MM.1S (cell line): ENCODE results near the gene TGM3.

ENCODE experiments used
- DNase-seq: peaks from one replicate; pipeline ENCODE4 v3.0.0-alpha.2; 2015
- H2AFZ ChIP-seq: fragments of 300-600 bp; sonication (generic); 2 replicates; pipeline ENCODE4 v1.6.0; 2016; ENCODE audit warnings: antibody characterized with exemption, low read length
- H3F3A ChIP-seq: fragments of 300-600 bp; sonication (generic); 2 replicates; pipeline ENCODE4 v1.6.1; 2016; ENCODE audit warnings: mild to moderate bottlenecking, antibody characterized with exemption, low read length, moderate library complexity, mixed read lengths; ENCODE audit not compliant: insufficient read depth
- H3K27ac ChIP-seq: fragments of 300-600 bp; sonication (generic); 2 replicates; pipeline ENCODE4 v1.5.1; 2016; ENCODE audit warnings: mild to moderate bottlenecking, low read length
- H3K27me3 ChIP-seq: fragments of 300-600 bp; sonication (generic); replicated peaks from 2 replicates; pipeline ENCODE4 v1.6.0; 2016; ENCODE audit warnings: low read length; ENCODE audit not compliant: insufficient read depth
- H3K36me3 ChIP-seq: fragments of 300-600 bp; sonication (generic); replicated peaks from 2 replicates; pipeline ENCODE4 v1.6.1; 2016; ENCODE audit warnings: mild to moderate bottlenecking, low read length, mixed read lengths; ENCODE audit not compliant: insufficient read depth
- H3K4me1 ChIP-seq: fragments of 300-600 bp; sonication (generic); 2 replicates; pipeline ENCODE4 v1.6.1; 2016; ENCODE audit warnings: low read length, mixed read lengths
- H3K4me2 ChIP-seq: fragments of 300-600 bp; sonication (generic); 2 replicates; pipeline ENCODE4 v1.6.0; 2016; ENCODE audit warnings: low read depth, low read length
- H3K4me3 ChIP-seq: fragments of 300-600 bp; sonication (generic); 2 replicates; pipeline ENCODE4 v1.5.1; 2016; ENCODE audit warnings: low read length, mixed read lengths
- H3K79me2 ChIP-seq: fragments of 300-600 bp; sonication (generic); 2 replicates; pipeline ENCODE4 v1.6.1; 2016; ENCODE audit warnings: mixed run types, low read length, mixed read lengths
- H3K9ac ChIP-seq: fragments of 300-600 bp; sonication (generic); 2 replicates; pipeline ENCODE4 v1.6.1; 2016; ENCODE audit warnings: low read length, mixed read lengths
- H3K9me2 ChIP-seq: fragments of 300-600 bp; sonication (generic); replicated peaks from 2 replicates; pipeline ENCODE4 v1.6.1; 2016; ENCODE audit warnings: mild to moderate bottlenecking, low read length, mixed read lengths; ENCODE audit not compliant: insufficient read depth
- H3K9me3 ChIP-seq: fragments of 300-600 bp; sonication (generic); replicated peaks from 2 replicates; pipeline ENCODE4 v1.6.1; 2016; ENCODE audit warnings: mild to moderate bottlenecking, low read length, mixed read lengths; ENCODE audit not compliant: insufficient read depth
- H4K20me1 ChIP-seq: fragments of 300-600 bp; sonication (generic); 2 replicates; pipeline ENCODE4 v1.6.1; 2016; ENCODE audit warnings: mild to moderate bottlenecking, low read length, moderate library complexity, mixed read lengths; ENCODE audit not compliant: insufficient read depth
- EZH2 ChIP-seq: fragments of 300-600 bp; sonication (generic); optimal IDR thresholded peaks from 2 replicates; pipeline ENCODE3; 2017; ENCODE audit warnings: low read depth, mild to moderate bottlenecking, antibody characterized with exemption, low read length, mixed read lengths
- EZH2phosphoT487 ChIP-seq: fragments of 300-600 bp; sonication (generic); IDR thresholded peaks from 2 replicates; pipeline ENCODE4 v1.6.1; 2018; ENCODE audit warnings: antibody characterized with exemption, low read length
- TF ChIP-seq, protein P1 (sequence below): fragments of 300-600 bp; sonication (generic); IDR thresholded peaks from 2 replicates; pipeline ENCODE4 v1.5.1; 2016; ENCODE audit warnings: antibody characterized with exemption, low read length, mixed read lengths

The TGM3 gene

DNA sequence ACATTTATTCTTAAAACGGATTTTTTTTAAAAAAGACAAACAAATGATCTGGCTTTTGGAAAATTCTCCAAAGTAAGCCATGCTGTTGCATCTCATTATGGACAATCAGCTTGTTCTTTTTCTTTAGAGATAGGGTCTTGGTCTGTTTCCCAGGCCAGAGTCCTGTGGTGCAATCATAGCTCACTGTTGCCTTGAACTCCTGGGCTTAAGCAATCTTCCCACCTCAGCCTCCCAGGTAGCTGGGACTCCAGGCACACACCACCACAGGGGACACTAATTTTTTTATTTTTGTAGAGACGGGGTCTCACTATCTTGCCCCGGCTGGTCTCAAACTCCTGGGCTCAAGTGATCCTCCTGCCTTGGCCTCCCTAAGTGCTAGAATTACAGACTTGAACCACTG lies 45.9 kb upstream of the TGM3 start:
- H3K4me1 ChIP-seq = no peaks in the 10 kb centered on the region
- no peaks in the 10 kb centered on the region for H3F3A ChIP-seq
- no peaks in the 10 kb centered on the region for H3K9me3 ChIP-seq
- no peaks in the 10 kb centered on the region for H4K20me1 ChIP-seq
- TF ChIP-seq EZH2 (no peak), EZH2phosphoT487 (no peak)
- TF ChIP-seq, protein P1, sequence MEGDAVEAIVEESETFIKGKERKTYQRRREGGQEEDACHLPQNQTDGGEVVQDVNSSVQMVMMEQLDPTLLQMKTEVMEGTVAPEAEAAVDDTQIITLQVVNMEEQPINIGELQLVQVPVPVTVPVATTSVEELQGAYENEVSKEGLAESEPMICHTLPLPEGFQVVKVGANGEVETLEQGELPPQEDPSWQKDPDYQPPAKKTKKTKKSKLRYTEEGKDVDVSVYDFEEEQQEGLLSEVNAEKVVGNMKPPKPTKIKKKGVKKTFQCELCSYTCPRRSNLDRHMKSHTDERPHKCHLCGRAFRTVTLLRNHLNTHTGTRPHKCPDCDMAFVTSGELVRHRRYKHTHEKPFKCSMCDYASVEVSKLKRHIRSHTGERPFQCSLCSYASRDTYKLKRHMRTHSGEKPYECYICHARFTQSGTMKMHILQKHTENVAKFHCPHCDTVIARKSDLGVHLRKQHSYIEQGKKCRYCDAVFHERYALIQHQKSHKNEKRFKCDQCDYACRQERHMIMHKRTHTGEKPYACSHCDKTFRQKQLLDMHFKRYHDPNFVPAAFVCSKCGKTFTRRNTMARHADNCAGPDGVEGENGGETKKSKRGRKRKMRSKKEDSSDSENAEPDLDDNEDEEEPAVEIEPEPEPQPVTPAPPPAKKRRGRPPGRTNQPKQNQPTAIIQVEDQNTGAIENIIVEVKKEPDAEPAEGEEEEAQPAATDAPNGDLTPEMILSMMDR = no peak
- no peak overlapping the region for H3K4me2 ChIP-seq
- H3K9ac ChIP-seq = no peak overlapping the region
- H2AFZ ChIP-seq = no peak overlapping the region
- no peak for DNase-seq
- no peak overlapping the region for H3K4me3 ChIP-seq
- no peaks in the 10 kb centered on the region for H3K36me3 ChIP-seq
- no peak overlapping the region for H3K27ac ChIP-seq
- H3K27me3 ChIP-seq = no peaks in the 10 kb centered on the region
- H3K9me2 ChIP-seq = no peaks in the 10 kb centered on the region
- H3K79me2 ChIP-seq = no peaks in the 10 kb centered on the region

DNA sequence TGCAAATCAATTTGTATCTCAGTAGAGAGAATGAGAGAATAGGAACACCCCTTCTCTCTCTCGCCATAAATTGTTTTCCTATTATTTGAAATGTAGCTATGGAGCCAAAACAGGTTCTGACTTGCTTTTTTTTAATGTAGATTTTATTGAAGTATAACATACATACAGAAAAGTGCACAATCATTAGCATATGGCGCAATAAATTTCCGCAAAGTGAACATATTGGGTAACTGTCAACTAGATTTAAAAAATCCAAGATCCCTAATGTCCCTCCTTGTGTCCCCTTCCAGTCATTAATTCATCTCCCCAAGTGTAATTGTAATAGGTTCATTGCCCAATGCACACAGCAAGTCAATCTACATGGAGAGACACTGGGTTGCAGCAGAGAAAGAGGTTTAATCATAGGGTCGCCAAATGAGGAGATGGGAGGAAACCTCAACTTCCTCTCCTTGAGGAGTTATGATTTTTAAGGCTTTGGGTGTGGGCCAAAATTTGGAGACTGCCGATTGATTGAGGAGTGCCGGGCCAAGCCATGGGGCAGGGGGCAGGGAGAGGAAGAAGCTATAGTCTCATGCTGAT lies 43.3 kb upstream of the TGM3 start:
- Histone ChIP-seq H3K9me3 (no peaks in the 10 kb centered on the region), H3K27me3 (no peaks in the 10 kb centered on the region), H2AFZ (no peak overlapping the region), H3K9me2 (no peaks in the 10 kb centered on the region), H3K4me2 (no peak overlapping the region), H4K20me1 (no peaks in the 10 kb centered on the region), H3K27ac (no peak overlapping the region), H3K9ac (no peak overlapping the region), H3K36me3 (no peaks in the 10 kb centered on the region), H3F3A (no peaks in the 10 kb centered on the region), H3K79me2 (no peaks in the 10 kb centered on the region), H3K4me3 (no peak overlapping the region), H3K4me1 (no peaks in the 10 kb centered on the region)
- DNase-seq = no peak
- TF ChIP-seq EZH2 (no peak), EZH2phosphoT487 (no peak)
- TF ChIP-seq, protein P1 = no peak

DNA sequence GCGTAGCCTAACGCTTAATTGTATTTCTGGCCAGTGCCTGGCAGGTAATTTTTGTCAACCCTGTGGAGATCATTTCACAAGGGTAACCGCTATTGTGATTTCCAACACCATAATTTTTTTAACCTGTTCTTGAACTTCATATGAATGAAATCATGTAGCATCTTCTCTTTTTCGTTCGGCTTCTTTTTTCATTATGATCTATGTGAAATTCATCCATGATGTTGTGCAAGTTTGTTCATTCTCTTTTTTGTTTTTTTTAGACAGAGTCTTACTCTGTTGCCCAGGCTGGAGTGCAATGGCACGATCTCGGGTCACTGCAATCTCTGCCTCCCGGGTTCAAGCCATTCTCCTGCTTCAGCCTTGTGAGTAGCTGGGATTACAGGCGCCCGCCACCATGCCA lies 42.5 kb upstream of the TGM3 start:
- no peak for TF ChIP-seq EZH2phosphoT487
- TF ChIP-seq EZH2 = no peak
- TF ChIP-seq, protein P1 = no peak
- Histone ChIP-seq H3K9me3 (no peaks in the 10 kb centered on the region), H3K79me2 (no peaks in the 10 kb centered on the region), H3K4me3 (no peak overlapping the region), H3F3A (no peaks in the 10 kb centered on the region), H3K4me1 (no peaks in the 10 kb centered on the region), H3K9me2 (no peaks in the 10 kb centered on the region), H3K36me3 (no peaks in the 10 kb centered on the region), H3K27me3 (no peaks in the 10 kb centered on the region), H3K27ac (no peak overlapping the region), H2AFZ (no peak overlapping the region), H3K4me2 (no peak overlapping the region), H3K9ac (no peak overlapping the region), H4K20me1 (no peaks in the 10 kb centered on the region)
- no peak for DNase-seq
